GM12864 (cell line): ENCODE results near the gene STUM.

Experiments
- DNase-seq: peaks from one replicate; pipeline ENCODE4 v3.0.0-alpha.2; 2011; ENCODE audit warnings: low read depth
- H3K4me3 ChIP-seq: 2 replicates; pipeline ENCODE4 v1.5.1; 2011; ENCODE audit warnings: mild to moderate bottlenecking, low read depth, low read length, control low read depth
- TF ChIP-seq, protein P1 (sequence below): IDR thresholded peaks from 2 replicates; pipeline ENCODE4 v1.5.1; 2011; ENCODE audit warnings: low read depth, mild to moderate bottlenecking, moderate library complexity, low read length, control low read depth, inconsistent platforms; ENCODE audit errors: missing control alignments

STUM gene

DNA sequence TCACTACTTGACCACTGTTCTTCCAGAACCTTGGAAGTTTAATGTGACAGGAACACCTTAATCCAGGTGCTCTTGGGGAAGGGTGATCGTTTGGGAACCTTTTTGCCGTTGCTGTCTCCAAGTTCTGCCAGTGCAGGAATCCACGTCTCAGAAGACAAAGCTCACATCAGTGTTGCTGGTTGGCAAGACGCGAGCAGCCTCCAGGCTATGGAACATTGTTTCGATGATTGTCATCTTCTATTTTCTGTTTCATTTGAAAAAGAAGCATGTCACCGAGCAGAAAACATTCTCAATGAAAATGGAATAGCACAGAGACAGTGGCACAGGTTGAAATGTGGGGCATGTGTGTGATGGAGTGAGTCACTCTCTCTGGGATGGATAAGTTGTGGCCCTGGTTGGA is 11.7 kb downstream of the STUM start:
- TF ChIP-seq, protein P1, sequence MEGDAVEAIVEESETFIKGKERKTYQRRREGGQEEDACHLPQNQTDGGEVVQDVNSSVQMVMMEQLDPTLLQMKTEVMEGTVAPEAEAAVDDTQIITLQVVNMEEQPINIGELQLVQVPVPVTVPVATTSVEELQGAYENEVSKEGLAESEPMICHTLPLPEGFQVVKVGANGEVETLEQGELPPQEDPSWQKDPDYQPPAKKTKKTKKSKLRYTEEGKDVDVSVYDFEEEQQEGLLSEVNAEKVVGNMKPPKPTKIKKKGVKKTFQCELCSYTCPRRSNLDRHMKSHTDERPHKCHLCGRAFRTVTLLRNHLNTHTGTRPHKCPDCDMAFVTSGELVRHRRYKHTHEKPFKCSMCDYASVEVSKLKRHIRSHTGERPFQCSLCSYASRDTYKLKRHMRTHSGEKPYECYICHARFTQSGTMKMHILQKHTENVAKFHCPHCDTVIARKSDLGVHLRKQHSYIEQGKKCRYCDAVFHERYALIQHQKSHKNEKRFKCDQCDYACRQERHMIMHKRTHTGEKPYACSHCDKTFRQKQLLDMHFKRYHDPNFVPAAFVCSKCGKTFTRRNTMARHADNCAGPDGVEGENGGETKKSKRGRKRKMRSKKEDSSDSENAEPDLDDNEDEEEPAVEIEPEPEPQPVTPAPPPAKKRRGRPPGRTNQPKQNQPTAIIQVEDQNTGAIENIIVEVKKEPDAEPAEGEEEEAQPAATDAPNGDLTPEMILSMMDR: no peak
- no peak overlapping the region for H3K4me3 ChIP-seq
- DNase-seq: no peak

GRCh38 chr1:226562989-226563388 is 14.4 kb downstream of the STUM start:
- H3K4me3 ChIP-seq: no peak overlapping the region
- no peak for DNase-seq
- TF ChIP-seq, protein P1: no peak

- H3K4me3 ChIP-seq: no peak overlapping the region
- TF ChIP-seq, protein P1: no peak
- DNase-seq: no peak
These were observed 15.1 kb downstream of the STUM start for GRCh38 chr1:226563666-226564065.

DNA sequence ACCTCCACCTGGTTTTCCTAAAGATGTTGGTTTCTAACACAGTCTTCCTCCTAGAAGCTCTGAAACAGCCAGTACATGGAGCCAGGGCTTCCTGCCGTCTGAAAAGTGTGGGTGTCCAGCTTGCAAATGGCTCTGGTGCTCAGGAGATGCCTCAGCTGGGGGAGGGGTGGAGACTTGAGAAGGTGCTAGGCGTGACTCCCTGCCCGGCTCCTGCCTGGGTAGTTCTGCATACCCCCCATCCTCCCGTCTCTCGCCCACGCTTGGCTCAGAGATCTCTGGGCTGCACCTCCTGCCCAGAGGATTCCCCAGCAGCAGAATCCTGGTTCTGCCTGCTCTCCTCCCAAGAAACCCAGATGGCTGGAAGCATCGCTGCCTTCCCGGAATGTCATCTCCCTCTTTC is 16.9 kb downstream of the STUM start:
- DNase-seq: no peak
- TF ChIP-seq, protein P1: no peak
- H3K4me3 ChIP-seq: no peak overlapping the region

DNA sequence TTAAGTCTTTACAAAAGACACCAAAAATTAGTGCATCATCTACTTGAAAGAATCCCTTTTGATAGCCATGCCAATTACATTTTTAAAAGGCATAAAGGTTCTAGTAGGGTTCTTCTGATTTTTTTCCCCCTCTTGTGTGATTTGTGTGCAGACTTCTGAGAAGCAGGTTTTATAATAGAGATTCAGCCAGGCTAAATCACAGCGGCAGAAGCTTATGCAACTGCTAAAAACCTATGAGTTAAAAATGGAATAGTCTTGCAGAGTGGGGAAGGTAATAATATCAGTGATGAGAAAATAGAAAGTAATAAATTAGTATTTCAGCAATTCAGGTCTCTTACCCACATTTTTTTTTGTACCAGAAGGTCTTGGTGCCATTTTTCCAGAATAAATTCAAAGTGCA is 17.7 kb downstream of the STUM start:
- TF ChIP-seq, protein P1: no peak
- no peak overlapping the region for H3K4me3 ChIP-seq
- DNase-seq: no peak

- no peak overlapping the region for H3K4me3 ChIP-seq
These were observed 18.2 kb downstream of the STUM start for GRCh38 chr1:226566760-226567159.

GRCh38 chr1:226568077-226568831 is 19.7 kb downstream of the STUM start:
- no peak for DNase-seq

More at GRCh38 chr1:226566760-226567159, 18.2 kb downstream of the STUM start:
- no peak for DNase-seq
- TF ChIP-seq, protein P1: no peak

More at GRCh38 chr1:226568077-226568831, 19.7 kb downstream of the STUM start:
- H3K4me3 ChIP-seq: no peak overlapping the region
- TF ChIP-seq, protein P1: peak; percentile 23
